SK-N-SH (cell line): ENCODE results near the gene PLEKHG2. TPM values are rescaled to one million over a fixed set of nuclear protein-coding genes. Genes with fewer than 3 reads are reported as not detected.

Experiments used
- CTCF ChIA-PET: fragments of 300-600, 350-600 bp; formaldehyde crosslinking; extraction: SDS; loops from one replicate; lab custom pipeline; 2021; lab: Yijun Ruan, JAX
- POLR2A ChIA-PET: fragments of 350-600 bp; sonication (Branson Sonifier 250); formaldehyde crosslinking; extraction: SDS; loops from one replicate; lab custom pipeline; 2020; ENCODE audit warnings: antibody characterized with exemption, inconsistent platforms; lab: Yijun Ruan, JAX
- DNase-seq: peaks from one replicate; pipeline ENCODE4 v3.0.0; 2012
- H2AFZ ChIP-seq: fragments of 200-600 bp; sonication (generic); 2 replicates; pipeline ENCODE4 v1.8.1; 2016; ENCODE audit warnings: antibody characterized with exemption, mild to moderate bottlenecking, low read depth
- H3F3A ChIP-seq: fragments of 200-600 bp; sonication (generic); replicated peaks from 2 replicates; pipeline ENCODE3; 2016; ENCODE audit warnings: antibody characterized with exemption, mild to moderate bottlenecking; ENCODE audit not compliant: insufficient read depth
- H3K27ac ChIP-seq, 2 experiments: fragments of 200-500 bp in 1 of 2; fragments of 200-600 bp in 1 of 2; sonication (Bioruptor generic) in 1 of 2; sonication (generic), shearing (Covaris generic) in 1 of 2; 2 replicates each; pipeline versions ENCODE4 v1.5.1 to v1.6.1; 2014 to 2016; ENCODE audit warnings: low read depth in 2 of 2, inconsistent platforms in 1 of 2, low read length in 1 of 2, mild to moderate bottlenecking in 1 of 2, mixed read lengths in 1 of 2
- H3K27me3 ChIP-seq: fragments of 200-600 bp; sonication (generic), shearing (Covaris generic); 2 replicates; pipeline ENCODE4 v1.6.1; 2016; ENCODE audit warnings: mixed run types; ENCODE audit not compliant: insufficient read depth
- H3K36me3 ChIP-seq, 2 experiments: fragments of 200-500 bp in 1 of 2; fragments of 200-600 bp in 1 of 2; sonication (Bioruptor generic) in 1 of 2; sonication (generic) in 1 of 2; replicated peaks in 1 of 2; 2 replicates each; pipeline versions ENCODE3 to v1.5.1; 2014 to 2016; ENCODE audit warnings: low read length in 1 of 2, mild to moderate bottlenecking in 1 of 2; ENCODE audit not compliant: insufficient read depth in 2 of 2, control insufficient read depth in 1 of 2
- H3K4me1 ChIP-seq, 2 experiments: fragments of 200-500 bp in 1 of 2; fragments of 200-600 bp in 1 of 2; sonication (Bioruptor generic) in 1 of 2; sonication (generic), shearing (Covaris generic) in 1 of 2; 2 replicates each; pipeline versions ENCODE4 v1.5.1 to v1.6.1; 2014 to 2016; ENCODE audit warnings: low read depth in 1 of 2, low read length in 1 of 2, mixed run types in 1 of 2; ENCODE audit not compliant: insufficient read depth in 2 of 2, control insufficient read depth in 1 of 2
- H3K4me2 ChIP-seq: fragments of 200-600 bp; sonication (generic), shearing (Covaris generic); 2 replicates; pipeline ENCODE4 v1.6.1; 2017; ENCODE audit warnings: mixed run types
- H3K4me3 ChIP-seq, 2 experiments: fragments of 200-500 bp in 1 of 2; fragments of 200-600 bp in 1 of 2; sonication (Bioruptor generic) in 1 of 2; sonication (generic), shearing (Covaris generic) in 1 of 2; 2 replicates each; pipeline versions ENCODE4 v1.5.1 to v1.8.1; 2014 to 2016; ENCODE audit warnings: low read depth in 2 of 2, inconsistent platforms in 1 of 2, low read length in 1 of 2, mild to moderate bottlenecking in 1 of 2, mixed read lengths in 1 of 2, moderate library complexity in 1 of 2
- H3K79me2 ChIP-seq: fragments of 200-600 bp; sonication (generic); 2 replicates; pipeline ENCODE4 v1.8.1; 2017; ENCODE audit warnings: mild to moderate bottlenecking; ENCODE audit not compliant: insufficient read depth
- H3K9ac ChIP-seq: fragments of 200-600 bp; sonication (generic); 2 replicates; pipeline ENCODE4 v1.6.1; 2017; ENCODE audit warnings: mixed run types
- H3K9me2 ChIP-seq: fragments of 200-600 bp; sonication (generic); 2 replicates; pipeline ENCODE4 v1.6.1; 2017; ENCODE audit warnings: mixed run types
- H3K9me3 ChIP-seq: fragments of 200-600 bp; sonication (generic); 2 replicates; pipeline ENCODE4 v1.6.1; 2017; ENCODE audit warnings: mixed run types, mild to moderate bottlenecking, moderate library complexity
- H4K20me1 ChIP-seq: fragments of 200-600 bp; sonication (generic); 2 replicates; pipeline ENCODE4 v1.6.1; 2017; ENCODE audit warnings: mild to moderate bottlenecking, mixed run types; ENCODE audit not compliant: insufficient read depth
- CHD2 ChIP-seq: fragments of 150-350 bp; IDR thresholded peaks from 2 replicates; pipeline ENCODE4 v1.6.1; 2018; ENCODE audit warnings: low read length; ENCODE audit not compliant: partially characterized antibody
- EZH2phosphoT487 ChIP-seq: fragments of 200-600 bp; sonication (generic); IDR thresholded peaks from 2 replicates; pipeline ENCODE4 v1.6.1; 2017; ENCODE audit warnings: low read depth, mixed run types, mild to moderate bottlenecking, antibody characterized with exemption, moderate library complexity, borderline replicate concordance
- FOXJ3 ChIP-seq: sonication (generic); formaldehyde crosslinking; IDR thresholded peaks from 2 replicates; pipeline ENCODE4 v1.5.1; 2020; ENCODE audit warnings: mild to moderate bottlenecking, missing genetic modification reagents
- FOXM1 ChIP-seq: IDR thresholded peaks from 2 replicates; pipeline ENCODE4 v1.4.0; 2012; ENCODE audit warnings: low read depth, mild to moderate bottlenecking
- GATA2 ChIP-seq: sonication (generic); formaldehyde crosslinking; IDR thresholded peaks from 2 replicates; pipeline ENCODE4 v1.5.0; 2020; ENCODE audit warnings: mild to moderate bottlenecking, missing genetic modification reagents
- MEF2A ChIP-seq: IDR thresholded peaks from 2 replicates; pipeline ENCODE4 v1.4.0; 2012; ENCODE audit warnings: low read depth, borderline replicate concordance
- MXI1 ChIP-seq: IDR thresholded peaks from 2 replicates; pipeline ENCODE4 v1.6.1; 2012; ENCODE audit warnings: mild to moderate bottlenecking, low read depth, low read length, improper control_type of control experiment
- NRF1 ChIP-seq: IDR thresholded peaks from 2 replicates; pipeline ENCODE4 v1.6.1; 2012; ENCODE audit warnings: low read depth, mild to moderate bottlenecking, low read length
- RCOR1 ChIP-seq: fragments of 150-350 bp; IDR thresholded peaks from 2 replicates; pipeline ENCODE4 v1.6.1; 2017; ENCODE audit warnings: antibody characterized with exemption, low read length
- RFX5 ChIP-seq: IDR thresholded peaks from 2 replicates; pipeline ENCODE4 v1.6.1; 2012; ENCODE audit warnings: mild to moderate bottlenecking, improper control_type of control experiment, low read length
- SIN3A ChIP-seq: IDR thresholded peaks from 2 replicates; pipeline ENCODE4 v1.6.1; 2012; ENCODE audit warnings: low read depth, mild to moderate bottlenecking, low read length, moderate library complexity, borderline replicate concordance
- SMC3 ChIP-seq: IDR thresholded peaks from 2 replicates; pipeline ENCODE4 v1.6.1; 2012; ENCODE audit warnings: low read depth, low read length, improper control_type of control experiment
- TAF1 ChIP-seq: IDR thresholded peaks from 2 replicates; pipeline ENCODE4 v1.6.1; 2012; ENCODE audit warnings: low read depth, mild to moderate bottlenecking, low read length, moderate library complexity, borderline replicate concordance
- WGBS: methylation state at CpG from one replicate; pipeline ENCODE4 v1.1.6; 2017; ENCODE audit warnings: low lambda C conversion rate; 5-methylcytosine and 5-hydroxymethylcytosine counted together
- polyA plus RNA-seq, 3 experiments: library from polyadenylated mRNA; depleted of rRNA; stranded (reverse); fragments of >200 nt; gene quantifications; 2 replicates each; pipeline ENCODE4 v1.2.3, GENCODE V29; 2012
- TF ChIP-seq, protein P1 (sequence below): IDR thresholded peaks from 2 replicates; pipeline ENCODE4 v1.4.0; 2012; ENCODE audit warnings: low read depth, borderline replicate concordance
- TF ChIP-seq, protein P2 (sequence below): fragments of 150-350 bp; IDR thresholded peaks from 2 replicates; pipeline ENCODE4 v1.6.1; 2017; ENCODE audit warnings: antibody characterized with exemption, low read length, low read depth, borderline replicate concordance
- TF ChIP-seq, protein P3 (sequence below): IDR thresholded peaks from 2 replicates; pipeline ENCODE4 v1.6.1; 2012; ENCODE audit warnings: mild to moderate bottlenecking, low read depth, low read length, moderate library complexity
- TF ChIP-seq, protein P4 (sequence below): fragments of 200-600 bp; sonication (generic); IDR thresholded peaks from 2 replicates; pipeline ENCODE4 v1.6.1; 2017; ENCODE audit warnings: antibody characterized with exemption, mild to moderate bottlenecking, moderate library complexity

The PLEKHG2 gene
- polyA plus RNA-seq, 1 of the 3 experiments (the other 2 are of a cell fraction), result 13.6 TPM

DNA sequence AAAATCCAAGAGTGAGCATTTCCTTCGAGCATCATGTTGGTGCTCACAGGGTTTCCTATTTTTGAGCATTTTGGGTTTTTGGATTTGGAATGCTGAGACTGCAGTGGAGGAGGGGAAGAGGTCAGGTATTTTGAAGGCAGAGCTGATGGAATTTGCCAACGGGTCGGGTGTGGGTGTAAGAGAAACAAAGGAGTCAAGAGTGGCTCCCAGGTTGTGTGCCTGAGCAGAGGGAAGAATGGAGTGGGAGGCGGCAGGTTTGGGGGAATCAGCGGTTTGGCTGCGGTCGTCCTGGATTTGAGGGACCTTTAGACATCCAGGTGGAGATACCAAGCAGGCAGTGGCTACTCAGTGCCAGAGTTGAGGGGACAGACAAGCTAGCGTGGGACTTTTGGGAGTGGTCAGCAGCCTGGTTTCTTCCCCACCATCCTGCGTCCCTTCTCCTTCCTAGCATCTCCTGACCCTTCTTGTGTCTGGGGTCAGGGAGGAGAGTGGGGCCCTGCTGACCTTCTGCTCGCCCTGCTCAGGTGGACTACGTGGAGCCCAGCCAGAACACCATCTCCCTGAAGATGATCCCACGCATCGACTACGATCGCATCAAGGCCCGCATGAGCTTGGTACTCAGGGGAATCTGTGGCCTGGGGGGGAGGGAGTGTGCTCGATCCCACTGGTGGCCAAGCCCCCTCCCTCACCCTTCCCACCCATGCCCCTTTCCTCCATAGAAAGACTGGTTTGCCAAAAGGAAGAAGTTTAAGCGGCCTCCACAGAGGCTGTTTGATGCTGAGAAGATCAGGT lies 53.7 kb downstream of the PLEKHG2 start:
- peaks cover 25 to 65% of the 10 kb centered on the region in 2 experiments for H3K36me3 ChIP-seq
- H3F3A ChIP-seq, result no peaks in the 10 kb centered on the region
- no peak overlapping the region for H3K4me2 ChIP-seq
- H3K9me2 ChIP-seq, result no peaks in the 10 kb centered on the region
- H3K79me2 ChIP-seq, result peaks cover 10% of the 10 kb centered on the region; the same call in 1 of the 2 replicates
- no peak for DNase-seq
- H4K20me1 ChIP-seq, result no peaks in the 10 kb centered on the region
- no peak overlapping the region for H3K9ac ChIP-seq
- no peak overlapping the region for H3K4me3 ChIP-seq
- H3K27ac ChIP-seq, result no peak overlapping the region
- ChIA-PET POLR2A (interaction anchor here (0.6 kb wide), 1 partner anchor 30 kb away, joined by 3 read pairs; the partner anchor contains the start of gene RPS16), CTCF (interaction anchor here (1.1 to 5.6 kb wide), 3 partner anchors 8 to 69 kb away, joined by 3 to 22 read pairs (median 15); partner anchors contain the start of gene EID2B)
- no peak overlapping the region for H2AFZ ChIP-seq
- H3K9me3 ChIP-seq, result no peaks in the 10 kb centered on the region
- H3K4me1 ChIP-seq, result no peaks in the 10 kb centered on the region
- no peaks in the 10 kb centered on the region for H3K27me3 ChIP-seq
- TF ChIP-seq NRF1, result no peak
- TF ChIP-seq MEF2A, result no peak
- no peak for TF ChIP-seq MXI1
- TF ChIP-seq, all 33 proteins: peak for 0
- WGBS, result 97% methylated on average over 18 of the region's 18 CpGs

DNA sequence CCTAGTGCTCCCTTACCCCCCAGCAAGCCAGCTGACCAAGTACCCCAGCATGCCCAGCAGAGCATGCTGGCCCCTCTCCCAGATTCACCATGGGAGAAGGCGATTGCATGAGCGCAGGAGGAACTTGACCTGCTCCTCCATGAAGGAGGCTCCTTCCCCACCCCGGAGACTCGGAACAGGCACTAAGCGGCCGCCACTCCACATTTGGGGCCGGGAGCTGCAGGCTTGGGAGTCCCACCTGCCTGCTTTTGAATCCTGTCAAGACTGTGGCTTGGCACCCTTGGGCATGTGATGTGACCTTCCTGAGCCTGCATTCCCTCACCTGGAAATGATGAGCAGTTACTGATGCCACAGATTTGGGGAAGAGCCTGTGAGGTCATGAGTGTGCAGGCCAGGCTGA lies 55.5 kb downstream of the PLEKHG2 start:
- CTCF ChIA-PET, result interaction anchor here (1.3 to 5.6 kb wide), 2 partner anchors 66 to 84 kb away, joined by 3 to 22 read pairs; partner anchors contain the start of gene EID2B
- TF ChIP-seq SMC3, result no peak
- no peak for TF ChIP-seq RFX5
- no peak for TF ChIP-seq FOXJ3 (CRISPR knock-in tag)
- no peak for TF ChIP-seq TAF1
- no peak for TF ChIP-seq FOXM1
- no peak for TF ChIP-seq EZH2phosphoT487
- TF ChIP-seq RCOR1, result no peak
- no peak for TF ChIP-seq NRF1
- TF ChIP-seq GATA2, result no peak
- TF ChIP-seq, protein P1, sequence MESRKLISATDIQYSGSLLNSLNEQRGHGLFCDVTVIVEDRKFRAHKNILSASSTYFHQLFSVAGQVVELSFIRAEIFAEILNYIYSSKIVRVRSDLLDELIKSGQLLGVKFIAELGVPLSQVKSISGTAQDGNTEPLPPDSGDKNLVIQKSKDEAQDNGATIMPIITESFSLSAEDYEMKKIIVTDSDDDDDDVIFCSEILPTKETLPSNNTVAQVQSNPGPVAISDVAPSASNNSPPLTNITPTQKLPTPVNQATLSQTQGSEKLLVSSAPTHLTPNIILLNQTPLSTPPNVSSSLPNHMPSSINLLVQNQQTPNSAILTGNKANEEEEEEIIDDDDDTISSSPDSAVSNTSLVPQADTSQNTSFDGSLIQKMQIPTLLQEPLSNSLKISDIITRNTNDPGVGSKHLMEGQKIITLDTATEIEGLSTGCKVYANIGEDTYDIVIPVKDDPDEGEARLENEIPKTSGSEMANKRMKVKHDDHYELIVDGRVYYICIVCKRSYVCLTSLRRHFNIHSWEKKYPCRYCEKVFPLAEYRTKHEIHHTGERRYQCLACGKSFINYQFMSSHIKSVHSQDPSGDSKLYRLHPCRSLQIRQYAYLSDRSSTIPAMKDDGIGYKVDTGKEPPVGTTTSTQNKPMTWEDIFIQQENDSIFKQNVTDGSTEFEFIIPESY, result no peak
- TF ChIP-seq, protein P2, sequence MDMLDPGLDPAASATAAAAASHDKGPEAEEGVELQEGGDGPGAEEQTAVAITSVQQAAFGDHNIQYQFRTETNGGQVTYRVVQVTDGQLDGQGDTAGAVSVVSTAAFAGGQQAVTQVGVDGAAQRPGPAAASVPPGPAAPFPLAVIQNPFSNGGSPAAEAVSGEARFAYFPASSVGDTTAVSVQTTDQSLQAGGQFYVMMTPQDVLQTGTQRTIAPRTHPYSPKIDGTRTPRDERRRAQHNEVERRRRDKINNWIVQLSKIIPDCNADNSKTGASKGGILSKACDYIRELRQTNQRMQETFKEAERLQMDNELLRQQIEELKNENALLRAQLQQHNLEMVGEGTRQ, result no peak
- TF ChIP-seq, protein P3, sequence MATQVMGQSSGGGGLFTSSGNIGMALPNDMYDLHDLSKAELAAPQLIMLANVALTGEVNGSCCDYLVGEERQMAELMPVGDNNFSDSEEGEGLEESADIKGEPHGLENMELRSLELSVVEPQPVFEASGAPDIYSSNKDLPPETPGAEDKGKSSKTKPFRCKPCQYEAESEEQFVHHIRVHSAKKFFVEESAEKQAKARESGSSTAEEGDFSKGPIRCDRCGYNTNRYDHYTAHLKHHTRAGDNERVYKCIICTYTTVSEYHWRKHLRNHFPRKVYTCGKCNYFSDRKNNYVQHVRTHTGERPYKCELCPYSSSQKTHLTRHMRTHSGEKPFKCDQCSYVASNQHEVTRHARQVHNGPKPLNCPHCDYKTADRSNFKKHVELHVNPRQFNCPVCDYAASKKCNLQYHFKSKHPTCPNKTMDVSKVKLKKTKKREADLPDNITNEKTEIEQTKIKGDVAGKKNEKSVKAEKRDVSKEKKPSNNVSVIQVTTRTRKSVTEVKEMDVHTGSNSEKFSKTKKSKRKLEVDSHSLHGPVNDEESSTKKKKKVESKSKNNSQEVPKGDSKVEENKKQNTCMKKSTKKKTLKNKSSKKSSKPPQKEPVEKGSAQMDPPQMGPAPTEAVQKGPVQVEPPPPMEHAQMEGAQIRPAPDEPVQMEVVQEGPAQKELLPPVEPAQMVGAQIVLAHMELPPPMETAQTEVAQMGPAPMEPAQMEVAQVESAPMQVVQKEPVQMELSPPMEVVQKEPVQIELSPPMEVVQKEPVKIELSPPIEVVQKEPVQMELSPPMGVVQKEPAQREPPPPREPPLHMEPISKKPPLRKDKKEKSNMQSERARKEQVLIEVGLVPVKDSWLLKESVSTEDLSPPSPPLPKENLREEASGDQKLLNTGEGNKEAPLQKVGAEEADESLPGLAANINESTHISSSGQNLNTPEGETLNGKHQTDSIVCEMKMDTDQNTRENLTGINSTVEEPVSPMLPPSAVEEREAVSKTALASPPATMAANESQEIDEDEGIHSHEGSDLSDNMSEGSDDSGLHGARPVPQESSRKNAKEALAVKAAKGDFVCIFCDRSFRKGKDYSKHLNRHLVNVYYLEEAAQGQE, result no peak
- no peak for TF ChIP-seq CHD2
- no peak for TF ChIP-seq SIN3A
- TF ChIP-seq, protein P4, sequence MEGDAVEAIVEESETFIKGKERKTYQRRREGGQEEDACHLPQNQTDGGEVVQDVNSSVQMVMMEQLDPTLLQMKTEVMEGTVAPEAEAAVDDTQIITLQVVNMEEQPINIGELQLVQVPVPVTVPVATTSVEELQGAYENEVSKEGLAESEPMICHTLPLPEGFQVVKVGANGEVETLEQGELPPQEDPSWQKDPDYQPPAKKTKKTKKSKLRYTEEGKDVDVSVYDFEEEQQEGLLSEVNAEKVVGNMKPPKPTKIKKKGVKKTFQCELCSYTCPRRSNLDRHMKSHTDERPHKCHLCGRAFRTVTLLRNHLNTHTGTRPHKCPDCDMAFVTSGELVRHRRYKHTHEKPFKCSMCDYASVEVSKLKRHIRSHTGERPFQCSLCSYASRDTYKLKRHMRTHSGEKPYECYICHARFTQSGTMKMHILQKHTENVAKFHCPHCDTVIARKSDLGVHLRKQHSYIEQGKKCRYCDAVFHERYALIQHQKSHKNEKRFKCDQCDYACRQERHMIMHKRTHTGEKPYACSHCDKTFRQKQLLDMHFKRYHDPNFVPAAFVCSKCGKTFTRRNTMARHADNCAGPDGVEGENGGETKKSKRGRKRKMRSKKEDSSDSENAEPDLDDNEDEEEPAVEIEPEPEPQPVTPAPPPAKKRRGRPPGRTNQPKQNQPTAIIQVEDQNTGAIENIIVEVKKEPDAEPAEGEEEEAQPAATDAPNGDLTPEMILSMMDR, result no peak

More for the DNA sequence above, 55.5 kb downstream of the PLEKHG2 start:
- Histone ChIP-seq H3K27ac (no peak overlapping the region), H3K36me3 (peaks cover 20 to 83% of the 10 kb centered on the region in 2 experiments), H3K4me2 (no peak overlapping the region), H2AFZ (no peak overlapping the region), H3K9ac (no peak overlapping the region), H3K79me2 (peaks cover 10% of the 10 kb centered on the region; the same call in 1 of the 2 replicates), H3K4me3 (no peak overlapping the region), H3K9me3 (no peaks in the 10 kb centered on the region), H3K27me3 (no peaks in the 10 kb centered on the region), H4K20me1 (no peaks in the 10 kb centered on the region), H3K4me1 (no peaks in the 10 kb centered on the region), H3K9me2 (no peaks in the 10 kb centered on the region), H3F3A (no peaks in the 10 kb centered on the region)
- 96% methylated on average over 7 of the region's 7 CpGs for WGBS
- DNase-seq, result no peak
- POLR2A ChIA-PET, result no interaction called here
